Retinal pigment epithelial cell (primary cell): Measurements from ENCODE around the gene FAM241B.

Source experiments
- DNase-seq: peaks from one replicate; pipeline ENCODE4 v3.0.0-alpha.2; 2010; ENCODE audit warnings: low read depth
- H3K4me3 ChIP-seq: 2 replicates; pipeline ENCODE4 v1.5.1; 2011; ENCODE audit warnings: mild to moderate bottlenecking, low read length, control low read depth, moderate library complexity
- CTCF ChIP-seq: conservative IDR thresholded peaks from 2 replicates; pipeline ENCODE4 v1.5.1; 2011; ENCODE audit warnings: low read depth, low read length, control low read depth, inconsistent platforms

Gene FAM241B

GRCh38 chr10:69650589-69651261 lies 20.7 kb downstream of the FAM241B start:
- no peak for TF ChIP-seq CTCF
- no peak overlapping the region for H3K4me3 ChIP-seq
- DNase-seq: no peak

GRCh38 chr10:69651362-69651761 lies 21.3 kb downstream of the FAM241B start:
- H3K4me3 ChIP-seq: no peak overlapping the region
- DNase-seq: no peak
- TF ChIP-seq CTCF: no peak

GRCh38 chr10:69652111-69652856 lies 22.2 kb downstream of the FAM241B start:
- no peak for DNase-seq
- no peak for TF ChIP-seq CTCF
- no peak overlapping the region for H3K4me3 ChIP-seq

GRCh38 chr10:69652857-69653199 lies 22.8 kb downstream of the FAM241B start:
- DNase-seq: no peak
- no peak overlapping the region for H3K4me3 ChIP-seq
- TF ChIP-seq CTCF: no peak

GRCh38 chr10:69653561-69653960 lies 23.5 kb downstream of the FAM241B start:
- DNase-seq: no peak
- TF ChIP-seq CTCF: no peak
- H3K4me3 ChIP-seq: no peak overlapping the region

- DNase-seq: no peak
- no peak overlapping the region for H3K4me3 ChIP-seq
- TF ChIP-seq CTCF: no peak
Measured at GRCh38 chr10:69655124-69655867, 25.2 kb downstream of the FAM241B start.
